ENCODE measurements around the gene SEMA5A. TPM values are rescaled to one million over a fixed set of nuclear protein-coding genes. Genes with fewer than 3 reads are reported as not detected.

SEMA5A gene
- polyA plus RNA-seq, 5 donors = 14.2 to 25.1 (median 18.4) TPM

DNA sequence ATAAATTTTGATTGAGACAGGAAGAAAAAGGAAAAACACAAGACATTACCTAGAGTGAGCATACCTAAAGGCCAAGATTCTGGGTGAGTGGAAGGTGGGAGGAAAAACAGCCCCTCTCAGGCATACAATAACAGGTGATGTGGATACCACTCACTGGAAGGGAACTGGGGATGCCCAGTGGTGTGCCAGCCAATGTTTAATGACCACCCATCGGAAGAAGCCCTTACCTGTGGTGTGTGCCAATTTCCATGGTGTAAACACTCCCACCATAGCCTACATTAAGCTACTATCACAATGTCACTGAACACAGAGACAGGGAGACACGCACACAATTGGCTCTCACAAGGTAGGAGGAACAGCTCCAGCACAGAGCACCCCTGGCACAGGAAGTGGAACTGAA, 63.5 kb downstream of the SEMA5A start:
- no peak for DNase-seq

DNA sequence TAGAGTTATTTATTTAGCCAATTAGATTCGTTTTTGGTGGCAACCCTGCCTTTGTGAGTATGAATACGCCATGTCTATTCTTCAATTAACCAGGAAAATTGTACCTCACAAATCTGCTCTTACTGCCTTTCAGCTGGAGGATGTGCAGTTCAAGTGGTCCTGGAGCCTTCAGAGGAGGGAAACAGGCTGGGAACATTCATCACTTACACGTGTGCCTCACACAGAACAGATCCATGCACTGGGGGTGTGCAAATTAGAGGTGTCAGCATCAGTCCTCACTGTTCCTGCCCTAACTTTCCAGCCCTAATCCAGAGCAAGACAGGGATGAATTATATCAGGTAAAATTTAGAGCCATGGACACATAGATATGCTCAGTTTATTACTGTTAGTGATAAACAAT, 65.4 kb downstream of the SEMA5A start:
- no peak for DNase-seq

DNA sequence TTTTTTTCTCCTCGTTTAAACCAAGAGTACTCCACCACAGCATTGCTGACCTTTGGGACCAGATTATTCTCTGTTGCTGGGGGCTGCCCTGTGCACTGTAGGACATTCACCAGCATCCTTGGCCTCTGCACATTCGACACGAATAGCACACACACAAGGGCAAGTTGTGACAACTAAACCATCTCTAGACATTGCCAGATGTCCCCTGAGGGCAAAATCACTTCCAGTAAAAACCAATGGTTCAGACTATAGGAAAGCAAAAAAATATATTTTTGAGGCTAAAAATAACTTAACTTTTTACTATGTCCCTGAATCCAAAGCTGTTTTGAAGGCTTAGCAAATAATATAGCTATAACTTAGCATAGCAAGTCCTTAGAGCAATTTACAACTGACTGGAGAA, 65.9 kb downstream of the SEMA5A start:
- no peak for DNase-seq

DNA sequence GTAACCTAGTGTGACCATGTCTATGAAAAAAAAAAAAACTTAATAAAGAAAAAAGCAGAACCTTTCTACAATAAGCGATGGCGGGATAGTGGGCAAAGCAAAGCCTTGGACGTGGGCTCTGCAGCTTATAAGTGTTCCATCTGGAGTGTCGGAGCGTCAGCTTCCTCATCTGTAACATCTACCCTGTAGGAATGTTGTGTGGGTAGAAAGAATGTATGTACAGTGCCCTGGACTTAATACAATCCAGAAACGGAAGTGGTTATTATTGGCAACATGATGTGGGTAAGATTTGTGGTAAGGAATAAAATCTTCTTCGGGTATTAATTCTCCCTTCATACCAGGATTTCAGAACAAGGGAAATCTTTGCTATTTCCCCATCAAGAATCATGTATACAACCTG, 66.5 kb downstream of the SEMA5A start:
- no peak for DNase-seq

DNA sequence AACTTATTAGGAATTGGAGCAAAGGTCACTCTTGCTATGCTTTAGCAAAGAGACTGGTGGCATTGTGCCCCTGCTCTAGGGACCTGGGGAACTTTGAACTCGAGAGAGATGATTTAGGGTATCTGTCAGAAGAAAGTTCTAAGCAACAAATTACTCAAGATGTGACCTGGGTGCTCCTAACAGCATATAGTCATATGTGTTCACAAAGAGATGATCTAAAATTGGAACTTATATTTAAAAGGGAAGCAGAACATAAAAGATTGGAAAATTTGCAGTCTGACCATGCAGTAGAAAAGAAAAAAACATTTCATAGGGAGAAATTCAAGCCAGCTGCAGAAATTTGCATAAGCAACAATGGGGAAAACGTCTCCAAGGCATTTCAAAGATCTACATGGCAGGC, 68.3 kb downstream of the SEMA5A start:
- no peak for DNase-seq

DNA sequence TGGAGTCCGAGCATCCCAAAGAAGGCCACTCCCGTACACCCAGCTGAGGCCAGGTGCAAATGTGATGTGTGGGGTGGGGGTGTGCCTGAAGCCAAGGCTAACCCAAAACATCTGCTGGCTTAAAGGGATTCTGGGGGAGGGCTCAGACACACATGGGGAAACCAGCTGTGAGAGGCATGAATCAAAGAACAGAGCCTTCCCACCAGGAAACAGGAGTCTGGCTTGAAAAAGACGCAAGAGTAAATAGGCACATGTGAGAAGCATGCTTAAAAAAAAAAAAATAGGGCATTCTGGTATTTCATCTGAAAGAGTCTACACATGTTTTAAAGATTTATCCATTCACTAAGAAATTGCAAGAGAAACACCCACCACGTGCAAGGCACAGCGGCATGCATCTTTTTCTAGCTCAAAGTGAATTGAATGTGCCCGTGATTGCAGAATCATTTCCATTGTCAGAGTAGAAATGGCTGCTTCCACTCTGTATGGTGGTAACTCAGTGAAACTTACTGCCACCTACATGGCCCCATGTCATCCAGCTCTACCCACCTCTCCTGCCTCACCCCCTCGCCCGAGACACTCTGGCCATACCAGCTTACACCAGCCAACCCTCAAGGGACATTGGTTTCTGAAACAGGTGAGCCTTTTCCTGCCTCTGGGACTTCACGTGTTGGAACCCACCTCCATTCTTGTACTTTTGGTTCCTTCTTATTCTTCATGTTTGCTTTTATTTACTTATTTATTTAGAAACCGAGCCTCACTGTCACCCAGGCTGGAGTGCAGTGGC, 71.5 kb downstream of the SEMA5A start:
- DNase-seq = no peak

DNA sequence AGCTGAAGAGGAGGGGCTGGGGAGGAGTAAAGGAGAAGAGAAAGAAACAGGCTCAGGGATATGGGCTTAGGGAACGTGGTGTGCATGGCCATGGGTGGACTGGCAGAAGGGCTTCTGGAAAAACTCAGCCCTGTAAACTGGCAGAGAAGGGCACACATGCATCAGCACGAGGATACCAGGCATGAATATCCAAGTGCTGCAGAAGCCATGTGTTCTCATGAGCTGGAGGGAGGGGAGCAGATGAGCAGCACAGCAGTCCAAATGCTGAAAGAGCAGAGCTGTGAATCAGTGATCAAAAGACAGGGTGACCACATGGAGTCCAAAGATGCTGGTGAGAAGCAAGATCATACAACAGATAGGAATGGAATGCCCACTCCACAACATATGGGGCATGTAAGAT, 72.3 kb downstream of the SEMA5A start:
- DNase-seq = no peak

DNA sequence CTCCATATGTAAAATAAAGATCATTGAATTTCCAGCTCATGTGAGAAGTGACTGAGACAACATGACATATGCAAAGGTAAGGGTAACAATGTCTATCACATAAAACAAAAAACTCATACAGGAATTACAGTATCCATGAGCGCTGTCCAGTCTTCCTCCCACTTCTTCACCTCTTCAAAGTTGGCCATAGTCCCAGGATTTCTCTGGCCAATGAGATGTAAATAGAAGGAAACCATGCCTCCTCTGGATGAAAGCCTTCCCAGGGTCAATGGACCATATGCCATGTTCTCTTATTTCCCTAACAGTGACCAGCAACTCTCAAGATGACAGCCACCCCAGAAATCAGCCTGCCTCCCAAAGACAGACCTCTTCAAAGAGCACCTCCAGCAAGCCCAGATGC, 75.5 kb downstream of the SEMA5A start:
- DNase-seq = no peak

DNA sequence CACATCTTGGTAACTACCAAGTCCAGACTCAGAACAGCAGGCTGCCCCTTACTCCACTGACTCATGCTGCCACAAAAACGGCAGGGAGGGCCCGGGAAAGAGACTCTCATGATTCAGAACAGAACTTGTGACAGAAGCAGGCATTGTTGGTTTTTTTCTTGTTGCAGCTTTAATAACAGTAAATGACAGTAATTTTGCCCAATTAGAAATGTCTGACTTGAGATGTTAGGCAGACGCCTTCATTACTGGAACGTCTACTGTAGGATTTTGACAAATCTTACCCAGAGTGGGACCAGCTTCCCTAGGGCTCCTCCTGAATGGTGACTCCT, 77.9 kb downstream of the SEMA5A start:
- DNase-seq = no peak

DNA sequence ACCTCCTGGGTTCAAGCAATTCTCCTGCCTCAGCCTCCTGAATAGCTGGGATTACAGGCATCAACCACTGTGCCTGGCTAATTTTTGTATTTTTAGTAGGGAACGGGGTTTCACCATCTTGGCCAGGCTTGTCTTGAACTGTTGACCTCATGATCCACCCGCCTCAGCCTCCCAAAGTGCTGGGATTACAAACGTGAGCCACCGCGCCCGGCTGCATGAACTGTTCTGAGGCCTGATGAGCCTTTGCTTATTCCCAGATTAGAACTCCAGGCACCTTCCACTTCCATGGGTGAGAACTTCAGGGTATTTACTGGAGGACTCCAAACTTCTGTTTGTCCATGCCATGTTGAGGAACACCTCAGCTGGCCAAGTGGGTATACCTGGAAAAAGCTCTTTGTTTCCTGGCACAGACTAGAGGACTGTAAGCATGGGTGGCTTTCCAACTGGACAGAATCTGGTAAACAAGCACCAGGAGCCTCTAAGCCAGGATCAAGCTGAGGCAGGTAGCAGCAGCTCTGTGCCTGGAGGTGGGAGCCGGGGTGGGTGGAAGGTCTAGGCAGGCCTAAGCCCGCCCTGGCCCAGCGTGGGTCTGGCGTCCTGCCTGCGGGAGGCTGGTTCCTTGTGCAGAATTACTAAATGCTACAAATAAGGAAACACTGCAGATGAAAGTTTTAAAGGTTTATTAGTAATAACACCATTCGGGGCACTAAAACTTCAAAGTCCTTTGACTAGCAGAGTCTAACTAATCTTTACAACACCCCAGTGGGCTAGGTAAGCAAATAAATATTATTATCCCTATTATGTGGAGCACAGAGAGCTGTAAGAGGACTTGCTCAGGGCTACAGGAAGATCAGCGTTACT, 78.4 kb downstream of the SEMA5A start:
- DNase-seq = no peak

DNA sequence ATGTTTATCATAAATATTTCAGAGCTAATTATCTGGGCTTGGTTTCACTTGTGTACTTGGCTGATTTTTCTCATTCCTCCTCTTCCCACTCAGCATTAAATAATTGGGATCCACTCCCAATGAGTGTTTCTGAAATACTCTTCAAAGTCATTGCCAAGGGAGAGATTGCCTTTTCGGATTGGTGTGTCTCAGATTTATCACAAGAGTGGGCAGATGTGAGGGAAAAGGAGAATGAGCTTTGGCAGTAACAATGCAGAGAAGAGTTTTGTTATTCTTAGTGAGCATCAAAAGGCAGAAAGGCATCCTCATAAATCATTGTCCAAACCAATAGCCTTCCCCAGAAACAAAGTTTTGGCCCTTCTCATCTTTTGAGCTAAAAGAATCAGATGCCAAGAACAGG, 79.2 kb downstream of the SEMA5A start:
- DNase-seq = peak; percentile 16 to 45

DNA sequence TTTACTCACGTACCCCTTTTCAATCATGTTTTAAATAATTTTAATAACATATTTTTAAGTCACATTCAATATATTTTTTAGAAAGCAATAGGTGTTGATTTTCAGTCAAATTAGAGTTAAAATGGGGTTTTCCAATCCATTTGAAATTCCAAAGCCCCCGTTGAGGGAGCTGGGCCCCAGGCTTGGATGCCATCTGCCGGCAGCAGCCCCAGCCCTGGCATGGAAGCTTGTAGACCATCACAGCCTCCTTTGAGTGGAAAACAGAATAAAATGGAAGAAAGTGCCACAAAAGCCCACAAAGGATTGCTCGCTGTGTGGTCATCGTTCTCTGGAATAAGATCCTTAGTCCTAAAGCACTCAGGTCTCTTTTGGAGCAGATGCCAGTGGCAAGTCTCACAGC, 81.4 kb downstream of the SEMA5A start:
- DNase-seq = no peak

DNA sequence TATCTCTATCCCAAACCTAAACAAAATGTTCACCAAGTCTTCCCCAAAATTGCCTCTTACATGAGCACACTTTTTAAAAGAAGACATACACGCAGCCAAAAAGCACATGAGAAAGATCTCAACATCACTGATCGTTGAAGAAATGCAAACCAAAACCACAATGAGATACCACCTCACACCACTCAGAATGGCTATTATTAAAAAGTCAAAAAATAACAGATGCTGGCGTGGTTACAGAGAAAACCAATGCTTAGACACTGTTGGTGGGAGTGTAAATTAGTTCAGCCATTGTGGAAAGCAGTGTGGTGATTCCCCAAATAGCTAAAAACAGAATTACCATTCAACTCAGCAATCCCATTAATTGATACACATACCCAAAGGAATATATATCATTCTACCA, 83.8 kb downstream of the SEMA5A start:
- DNase-seq = no peak

DNA sequence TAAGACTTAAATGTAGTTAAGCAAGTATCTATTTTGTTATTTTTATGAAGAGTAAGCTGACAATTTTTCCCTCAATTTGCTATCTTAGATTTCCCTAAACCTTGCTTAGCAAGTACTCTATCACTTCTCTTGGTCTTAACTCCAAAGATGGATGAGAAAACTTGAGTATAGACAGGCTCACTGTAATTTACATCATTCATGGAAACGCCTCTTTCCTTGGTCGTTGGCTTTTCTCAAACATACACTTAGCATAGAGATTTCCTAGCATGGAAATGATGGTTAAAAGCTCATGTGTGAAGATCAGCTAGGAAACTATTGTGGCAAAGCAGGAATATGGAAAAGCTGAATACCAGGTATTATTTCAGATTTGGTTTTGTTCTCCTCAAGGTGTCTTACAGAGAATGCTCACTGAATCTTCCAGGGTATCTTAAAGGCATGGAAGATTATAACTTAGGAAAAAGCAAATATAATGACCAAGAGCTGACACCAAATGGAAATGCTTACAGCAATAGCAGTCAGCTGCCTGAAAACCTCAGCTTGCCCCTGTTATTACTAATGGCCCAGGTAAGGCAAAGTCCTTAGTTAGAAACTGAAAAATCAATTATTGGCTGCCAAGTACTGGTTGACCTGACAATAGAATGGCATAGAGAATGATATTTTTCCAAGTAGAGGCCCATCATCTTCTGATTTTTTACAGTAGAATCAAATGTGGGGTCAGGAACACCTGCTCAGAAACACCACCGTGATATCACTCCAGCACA, 84.8 kb downstream of the SEMA5A start:
- no peak for DNase-seq

DNA sequence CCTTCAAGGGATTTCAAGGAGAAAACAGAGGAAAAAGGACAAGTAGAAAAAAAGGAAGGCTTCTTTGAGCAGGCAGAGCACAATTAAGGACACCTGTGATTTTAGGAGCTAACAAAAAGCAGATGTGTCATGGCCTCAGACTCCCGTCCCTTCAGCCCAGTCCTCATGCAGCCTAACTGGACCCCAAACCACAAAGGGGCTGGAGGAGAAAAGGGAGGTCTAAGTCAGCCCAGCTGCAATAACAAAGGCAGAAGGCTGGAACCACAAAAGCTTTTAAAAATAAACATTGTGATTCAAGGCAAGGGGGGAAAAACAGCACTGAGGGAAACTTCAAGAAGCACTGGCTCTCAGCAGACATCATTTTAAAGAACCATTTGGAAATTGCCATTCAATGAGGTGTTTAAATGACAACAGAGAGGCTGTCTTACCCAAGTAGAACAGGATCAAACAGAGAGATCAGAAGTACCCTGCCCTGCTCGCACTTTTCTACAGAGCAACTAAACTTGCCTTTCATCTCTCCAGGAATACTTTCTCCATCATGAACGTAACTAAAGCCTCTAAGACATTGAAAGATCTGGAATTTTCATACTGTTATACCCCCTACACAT, 89.3 kb downstream of the SEMA5A start:
- no peak for DNase-seq

DNA sequence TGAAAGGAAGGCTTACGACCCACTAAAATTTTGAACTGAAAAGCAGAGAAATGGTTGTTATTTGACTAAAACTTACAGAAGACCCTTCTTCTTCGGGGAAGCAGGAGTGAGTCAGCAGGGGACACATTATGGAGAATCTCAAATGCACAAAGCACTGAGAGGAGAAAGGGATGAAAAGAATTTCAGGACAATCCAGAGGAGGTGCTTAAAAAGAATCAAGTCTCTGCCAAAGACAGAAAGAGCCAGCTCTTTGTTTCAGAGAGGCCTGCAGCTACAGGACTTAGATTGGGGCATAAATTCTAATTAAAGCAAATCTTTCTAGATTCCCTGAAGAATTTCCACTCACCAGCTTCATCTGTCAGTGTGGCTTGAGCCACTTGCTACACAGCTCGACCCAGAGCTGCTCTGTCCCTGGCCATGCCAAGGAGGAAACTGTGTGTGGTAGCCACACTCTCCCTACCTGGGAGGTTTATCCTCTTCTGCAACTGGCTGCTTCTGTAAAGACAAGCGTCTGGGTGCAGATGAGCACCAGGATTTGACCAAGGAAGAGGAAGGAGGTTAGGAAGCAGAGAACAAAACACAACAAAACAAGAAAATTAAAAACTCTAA, 89.9 kb downstream of the SEMA5A start:
- no peak for DNase-seq

DNA sequence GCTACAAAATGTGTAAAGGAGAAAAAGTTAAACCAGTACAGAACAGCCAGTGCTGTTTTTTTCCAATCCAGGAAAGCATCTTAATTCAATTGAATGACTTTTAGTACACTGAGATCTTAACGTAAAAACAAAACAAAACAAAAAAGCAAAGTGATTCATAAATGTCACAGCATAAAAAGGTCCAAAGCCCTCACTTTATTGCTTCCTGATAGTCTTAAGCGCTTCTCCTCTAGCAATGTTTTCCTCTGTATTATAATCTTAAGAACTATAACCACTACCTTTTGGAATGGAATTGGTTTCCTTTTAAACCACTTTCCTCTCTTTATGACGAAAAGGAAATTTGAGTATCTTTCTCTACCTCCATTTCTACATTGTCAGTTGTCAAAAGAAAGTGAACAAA, 91.4 kb downstream of the SEMA5A start:
- no peak for DNase-seq

DNA sequence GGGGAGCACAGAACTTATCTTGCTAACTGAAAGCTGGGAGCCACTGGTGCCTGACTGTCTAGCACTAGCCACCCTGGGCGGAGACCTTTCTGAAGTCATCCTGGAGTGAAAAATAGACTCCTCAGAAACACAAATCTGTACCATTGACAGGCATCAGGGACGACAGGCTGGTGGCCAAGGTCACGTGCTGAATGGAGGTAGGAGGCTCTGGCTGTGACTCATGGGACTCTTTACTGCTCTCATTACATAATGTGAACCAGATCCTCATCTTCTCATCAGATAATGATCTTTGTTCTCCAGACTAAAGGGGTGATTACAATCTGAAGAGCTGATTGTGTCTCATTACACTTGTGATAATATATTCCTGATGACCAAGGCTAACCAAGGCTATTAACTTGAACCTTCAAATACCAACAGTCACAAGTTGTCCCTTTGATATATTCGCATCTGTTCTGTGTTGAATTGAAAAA, 91.8 kb downstream of the SEMA5A start:
- no peak for DNase-seq

DNA sequence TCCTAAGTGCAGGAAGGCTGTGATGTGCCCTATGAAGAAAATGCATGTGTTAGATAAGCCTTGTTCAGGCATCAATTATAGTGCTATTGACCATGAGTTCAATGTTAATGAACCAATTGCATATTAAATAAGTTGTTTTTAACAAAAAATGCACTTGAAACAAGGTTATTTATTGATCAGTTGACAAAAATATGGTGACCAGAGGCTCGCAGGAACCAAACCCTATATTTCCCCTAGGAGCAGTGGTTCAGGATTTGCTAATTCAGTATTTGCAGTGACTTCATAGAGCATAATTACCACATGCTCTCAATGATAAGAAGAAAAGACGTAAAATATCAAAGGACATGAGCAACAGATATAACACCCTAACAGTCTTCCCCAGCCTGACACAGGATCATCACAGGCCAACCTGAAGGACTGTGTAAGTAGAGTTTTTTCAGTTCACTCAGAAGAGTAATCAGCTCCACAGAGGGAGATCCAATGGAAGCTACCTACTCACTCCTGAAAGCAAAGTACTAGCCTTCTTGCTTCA, 92.3 kb downstream of the SEMA5A start:
- DNase-seq = no peak

DNA sequence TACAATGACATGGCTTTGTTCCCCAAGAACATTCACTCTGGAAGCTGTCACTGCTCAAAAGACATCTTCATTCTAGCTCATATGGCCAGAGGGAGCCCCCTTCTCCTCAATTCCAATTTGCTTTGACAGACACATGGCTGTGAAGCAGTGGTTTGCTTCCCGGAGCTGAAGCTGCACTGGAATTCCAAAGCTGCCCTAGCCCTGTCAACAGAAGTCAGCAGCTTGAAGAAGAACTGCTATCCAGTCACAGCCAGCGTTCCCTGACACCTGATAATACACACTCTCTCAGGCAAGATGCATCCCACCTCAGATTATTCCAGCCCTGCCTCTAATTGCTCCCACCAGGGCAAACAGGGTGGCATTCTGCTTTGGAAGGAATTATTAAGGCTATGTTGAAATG, 93.7 kb downstream of the SEMA5A start:
- no peak for DNase-seq

DNA sequence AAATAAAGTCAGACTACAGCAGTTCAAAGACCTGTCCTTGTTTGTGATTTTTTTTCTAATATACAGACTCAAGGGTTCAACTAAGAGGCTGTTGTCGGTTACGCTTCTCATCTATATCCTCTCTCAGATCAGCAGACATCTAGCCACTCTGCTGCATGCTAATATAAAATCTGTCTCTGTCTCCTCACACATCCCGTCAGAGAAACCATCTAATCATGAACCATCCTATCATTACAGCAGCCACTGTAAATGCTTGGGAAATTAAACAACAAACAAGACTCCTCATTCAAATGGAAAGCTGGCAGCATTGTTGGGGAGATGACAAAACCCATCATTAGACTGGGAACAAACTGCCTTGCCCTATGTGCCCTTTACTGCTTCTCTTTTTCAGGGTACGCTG, 94.8 kb downstream of the SEMA5A start:
- no peak for DNase-seq
